ENCODE results near the gene MTO1. TPM values are rescaled to one million over a fixed set of nuclear protein-coding genes. Genes with fewer than 3 reads are reported as not detected.
"Not testable (repeated sequence)": the region's sequence is repeated elsewhere in the genome, so short reads cannot be mapped to it uniquely, and the experiment has no call there.

Gene MTO1
- total RNA-seq, 5 donors from 2014 or later (not counting 1 experiment from before 2014, with no cell fraction given) = 55.0 to 80.4 (median 59.3) TPM

DNA sequence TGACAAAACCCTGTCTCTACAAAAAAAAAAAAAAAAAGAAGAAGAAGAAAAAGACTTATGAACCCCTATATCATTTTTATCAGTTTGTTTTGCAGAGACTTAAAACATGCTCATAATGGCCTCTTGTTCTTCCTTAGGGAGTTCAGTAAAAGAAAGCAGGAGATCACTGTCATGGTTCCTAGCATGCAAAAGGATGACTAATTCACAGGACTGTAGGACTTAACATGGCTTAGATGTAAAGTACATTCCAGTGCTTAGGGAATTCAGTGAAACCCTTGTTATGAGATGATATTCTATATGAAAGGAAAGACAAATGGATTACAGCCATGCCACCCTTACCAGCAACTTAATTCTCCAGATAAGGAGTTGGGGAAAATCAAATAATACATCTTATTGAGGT lies 29.8 kb downstream of the MTO1 start:
- CTCF ChIA-PET = interaction anchor here in 1 of 2 donors (0.5 kb wide), 2 partner anchors 14 to 41 kb away, joined by 3 to 4 read pairs; no protein-coding TSS in a partner anchor
- Histone ChIP-seq H3K27me3 (replicated peaks in 1 of 2; ENCODE audit: control insufficient read depth in 2 of 2, extremely low read depth in 1 of 2, insufficient read depth in 2 of 2, low read length in 1 of 2) (no peaks in the 10 kb centered on the region), H3K36me3 (ENCODE audit: control insufficient read depth in 2 of 2, extremely low read depth in 1 of 2, insufficient read depth in 1 of 2, low read length in 1 of 2) (peaks cover 9 to 64% of the 10 kb centered on the region in 2 donors), H3K9me3 (no peaks in the 10 kb centered on the region), H3K4me3 (ENCODE audit: control insufficient read depth in 1 of 2, extremely low read depth in 1 of 2, low read length in 1 of 2) (no peak overlapping the region), H3K27ac (ENCODE audit: low read length) (no peak overlapping the region), H3K4me1 (ENCODE audit: control insufficient read depth in 1 of 2, extremely low read depth in 1 of 2, insufficient read depth in 2 of 2, low read length in 2 of 2) (no peaks in the 10 kb centered on the region)
- POLR2A ChIA-PET = no interaction called here
- H3K9me3 Mint-ChIP-seq = no peaks in the 10 kb centered on the region
- H3K27ac Mint-ChIP-seq = peak overlapping the region in 1 of 2 donors; percentile 22
- H3K27me3 Mint-ChIP-seq = no peaks in the 10 kb centered on the region
- H3K4me3 Mint-ChIP-seq = no peak overlapping the region
- ATAC-seq (replicated peaks in 1 of 4) = no peak
- no peak for DNase-seq
- peaks cover 48% of the 10 kb centered on the region for H3K36me3 Mint-ChIP-seq
- peaks cover 0 to 8% (median 1%) of the 10 kb centered on the region in 3 donors for H3K4me1 Mint-ChIP-seq

DNA sequence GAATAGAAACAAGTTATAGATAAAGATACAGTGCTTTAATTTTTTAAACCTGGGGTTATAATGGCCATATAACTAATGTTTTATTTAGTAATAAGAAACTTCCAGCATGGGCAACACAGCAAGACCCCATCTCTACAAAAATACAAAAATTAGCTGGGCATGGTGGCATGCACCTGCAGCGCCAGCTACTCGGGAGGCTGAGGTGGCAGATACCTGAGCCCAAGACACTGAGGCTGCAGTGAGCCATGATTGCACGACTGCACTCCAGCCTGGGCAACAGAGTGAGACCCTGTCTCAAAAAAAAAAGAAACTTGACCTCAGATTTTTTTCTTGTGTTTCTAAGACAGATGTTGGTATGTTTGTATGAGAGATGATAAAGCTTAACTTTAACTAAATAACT lies 36.4 kb downstream of the MTO1 start:
- no peak overlapping the region for H3K4me3 Mint-ChIP-seq
- Histone ChIP-seq H3K4me1 (ENCODE audit: control insufficient read depth in 1 of 2, extremely low read depth in 1 of 2, insufficient read depth in 2 of 2, low read length in 2 of 2) (no peaks in the 10 kb centered on the region), H3K4me3 (ENCODE audit: control insufficient read depth in 1 of 2, extremely low read depth in 1 of 2, low read length in 1 of 2) (no peak overlapping the region), H3K27ac (ENCODE audit: low read length) (no peak overlapping the region), H3K36me3 (ENCODE audit: control insufficient read depth in 2 of 2, extremely low read depth in 1 of 2, insufficient read depth in 1 of 2, low read length in 1 of 2) (peaks cover 0 to 60% of the 10 kb centered on the region in 2 donors), H3K27me3 (replicated peaks in 1 of 2; ENCODE audit: control insufficient read depth in 2 of 2, extremely low read depth in 1 of 2, insufficient read depth in 2 of 2, low read length in 1 of 2) (no peaks in the 10 kb centered on the region), H3K9me3 (no peaks in the 10 kb centered on the region)
- no peak for ATAC-seq (replicated peaks in 1 of 4)
- WGBS (ENCODE audit: insufficient coverage) = 90% methylated on average over 2 of the region's 3 CpGs
- H3K27me3 Mint-ChIP-seq = no peaks in the 10 kb centered on the region
- ChIA-PET CTCF (no interaction called here), POLR2A (interaction anchor here in 1 of 2 donors (0.7 kb wide), 1 partner anchor 161 kb away, joined by 3 read pairs; no protein-coding TSS in a partner anchor)
- peaks cover 18% of the 10 kb centered on the region for H3K36me3 Mint-ChIP-seq
- H3K27ac Mint-ChIP-seq = no peak overlapping the region
- no peaks in the 10 kb centered on the region for H3K4me1 Mint-ChIP-seq
- H3K9me3 Mint-ChIP-seq = no peaks in the 10 kb centered on the region
- DNase-seq = no peak

DNA sequence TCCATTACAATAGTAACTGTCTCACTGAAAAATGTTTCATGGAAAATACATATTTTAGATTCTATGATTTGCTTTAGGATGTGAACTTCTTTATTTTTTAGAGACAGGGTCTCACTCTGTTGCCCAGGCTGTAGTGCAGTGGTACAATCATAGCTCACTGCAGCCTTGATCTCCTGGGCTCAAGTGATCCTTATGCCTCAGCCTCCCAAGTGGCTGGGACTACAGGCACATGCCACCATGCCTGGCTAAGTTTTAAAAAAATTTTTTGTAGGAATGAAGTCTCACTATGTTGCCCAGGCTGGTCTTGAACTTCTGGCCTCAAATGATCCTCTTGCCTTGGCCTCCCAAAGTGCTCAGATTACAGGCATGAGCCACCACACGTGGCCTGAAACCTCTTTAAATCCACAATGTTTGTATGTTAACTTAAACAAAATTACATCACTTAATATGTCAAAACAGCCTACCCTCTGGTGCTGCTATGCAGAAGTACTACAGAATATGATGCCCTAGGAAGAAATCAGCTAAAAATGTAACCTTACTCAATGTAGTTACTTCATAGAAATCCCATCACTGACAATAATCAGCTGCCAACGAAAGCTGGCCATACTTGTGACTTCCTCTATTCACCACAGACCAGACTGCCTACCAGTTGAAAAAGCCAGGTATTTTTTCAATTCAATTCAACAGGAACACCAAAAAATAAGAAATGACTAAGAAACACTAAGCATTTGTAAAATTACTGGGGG lies 41.7 kb downstream of the MTO1 start:
- Histone ChIP-seq H3K4me3 (ENCODE audit: control insufficient read depth in 1 of 2, extremely low read depth in 1 of 2, low read length in 1 of 2) (no peak overlapping the region), H3K4me1 (ENCODE audit: control insufficient read depth in 1 of 2, extremely low read depth in 1 of 2, insufficient read depth in 2 of 2, low read length in 2 of 2) (no peaks in the 10 kb centered on the region), H3K27ac (ENCODE audit: low read length) (peak overlapping the region; percentile 10), H3K36me3 (ENCODE audit: control insufficient read depth in 2 of 2, extremely low read depth in 1 of 2, insufficient read depth in 1 of 2, low read length in 1 of 2) (peaks cover 0 to 46% of the 10 kb centered on the region in 2 donors), H3K27me3 (replicated peaks in 1 of 2; ENCODE audit: control insufficient read depth in 2 of 2, extremely low read depth in 1 of 2, insufficient read depth in 2 of 2, low read length in 1 of 2) (no peaks in the 10 kb centered on the region), H3K9me3 (no peaks in the 10 kb centered on the region)
- DNase-seq (no peak), ATAC-seq (replicated peaks in 1 of 4) (no peak)
- Mint-ChIP-seq H3K27me3 (no peaks in the 10 kb centered on the region), H3K9me3 (no peaks in the 10 kb centered on the region), H3K4me3 (no peak overlapping the region), H3K4me1 (no peaks in the 10 kb centered on the region), H3K36me3 (peaks cover 22% of the 10 kb centered on the region), H3K27ac (peak overlapping the region; percentile 25 to 54)
- WGBS (ENCODE audit: insufficient coverage) = 100% methylated on average over 1 of the region's 2 CpGs
- ChIA-PET POLR2A (interaction anchor here in 1 of 2 donors (0.7 kb wide), 1 partner anchor 140 kb away, joined by 3 read pairs; no protein-coding TSS in a partner anchor), CTCF (no interaction called here)

DNA sequence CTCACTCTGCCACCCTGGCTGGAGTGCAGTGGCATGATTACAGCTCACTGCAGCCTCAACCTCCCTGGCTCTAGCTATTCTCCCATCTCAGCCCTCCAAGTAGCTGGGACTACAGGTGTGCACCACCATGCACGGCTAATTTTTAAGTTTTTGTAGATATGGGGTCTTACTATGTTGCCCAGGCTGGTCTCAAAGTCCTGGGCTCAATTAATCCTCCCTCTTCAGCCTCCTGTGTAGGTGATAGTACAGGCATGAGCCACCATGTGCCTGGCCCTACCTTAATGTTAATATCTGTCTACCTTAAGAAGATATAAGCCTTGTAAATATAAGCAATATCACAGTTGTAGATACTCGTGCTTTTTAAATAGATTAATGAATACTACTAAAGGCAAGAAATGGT lies 42.6 kb downstream of the MTO1 start:
- Mint-ChIP-seq H3K36me3 (peaks cover 22% of the 10 kb centered on the region), H3K9me3 (no peaks in the 10 kb centered on the region), H3K4me1 (no peaks in the 10 kb centered on the region), H3K27ac (no peak overlapping the region), H3K27me3 (no peaks in the 10 kb centered on the region), H3K4me3 (no peak overlapping the region)
- no peaks in the 10 kb centered on the region for H3K27me3 ChIP-seq (replicated peaks in 1 of 2; ENCODE audit: control insufficient read depth in 2 of 2, extremely low read depth in 1 of 2, insufficient read depth in 2 of 2, low read length in 1 of 2)
- H3K4me1 ChIP-seq (ENCODE audit: control insufficient read depth in 1 of 2, extremely low read depth in 1 of 2, insufficient read depth in 2 of 2, low read length in 2 of 2) = no peaks in the 10 kb centered on the region
- DNase-seq (no peak), ATAC-seq (replicated peaks in 1 of 4) (peak in 1 of 4 experiments; percentile 3)
- ChIA-PET POLR2A (interaction anchor here in 1 of 2 donors (0.6 kb wide), 1 partner anchor 40 kb away, joined by 6 read pairs; no protein-coding TSS in a partner anchor), CTCF (no interaction called here)
- peaks cover 0 to 41% of the 10 kb centered on the region in 2 donors for H3K36me3 ChIP-seq (ENCODE audit: control insufficient read depth in 2 of 2, extremely low read depth in 1 of 2, insufficient read depth in 1 of 2, low read length in 1 of 2)
- no peak overlapping the region for H3K27ac ChIP-seq (ENCODE audit: low read length)
- WGBS (ENCODE audit: insufficient coverage) = no CpG with 5 or more reads among the region's 2 CpGs
- no peaks in the 10 kb centered on the region for H3K9me3 ChIP-seq
- H3K4me3 ChIP-seq (ENCODE audit: control insufficient read depth in 1 of 2, extremely low read depth in 1 of 2, low read length in 1 of 2) = no peak overlapping the region

DNA sequence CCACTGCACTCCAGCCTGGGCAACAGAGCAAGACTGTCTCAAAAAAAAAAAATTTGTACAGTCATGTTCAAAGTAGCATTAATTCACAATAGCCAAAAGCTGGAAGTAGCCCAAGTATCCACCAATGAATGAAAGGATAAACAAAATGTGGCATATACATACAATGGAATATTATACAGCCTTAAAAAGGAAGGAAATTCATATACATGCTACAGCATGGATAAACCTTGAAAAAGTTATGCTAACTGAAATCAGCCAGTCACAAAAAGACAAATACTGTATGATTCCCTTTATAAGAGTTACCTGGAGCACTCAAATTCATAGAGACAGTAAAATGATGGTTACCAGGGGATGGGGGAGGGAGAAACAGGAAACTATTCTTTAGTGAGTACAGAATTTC lies 43.6 kb downstream of the MTO1 start:
- no peaks in the 10 kb centered on the region for H3K27me3 Mint-ChIP-seq
- ATAC-seq (replicated peaks in 1 of 4) = no peak
- CTCF ChIA-PET = interaction anchor here in 1 of 2 donors (0.7 kb wide), 1 partner anchor 128 kb away, joined by 4 read pairs; no protein-coding TSS in a partner anchor
- DNase-seq = no peak
- POLR2A ChIA-PET = interaction anchor here in 1 of 2 donors (0.6 to 1.0 kb wide), 3 partner anchors 9 to 147 kb away, joined by 3 to 5 read pairs (median 3); no protein-coding TSS in a partner anchor
- H3K4me3 Mint-ChIP-seq = no peak overlapping the region
- Histone ChIP-seq H3K36me3 (ENCODE audit: control insufficient read depth in 2 of 2, extremely low read depth in 1 of 2, insufficient read depth in 1 of 2, low read length in 1 of 2) (peaks cover 0 to 31% of the 10 kb centered on the region in 2 donors), H3K4me1 (ENCODE audit: control insufficient read depth in 1 of 2, extremely low read depth in 1 of 2, insufficient read depth in 2 of 2, low read length in 2 of 2) (no peaks in the 10 kb centered on the region), H3K27me3 (replicated peaks in 1 of 2; ENCODE audit: control insufficient read depth in 2 of 2, extremely low read depth in 1 of 2, insufficient read depth in 2 of 2, low read length in 1 of 2) (no peaks in the 10 kb centered on the region), H3K4me3 (ENCODE audit: control insufficient read depth in 1 of 2, extremely low read depth in 1 of 2, low read length in 1 of 2) (no peak overlapping the region), H3K27ac (ENCODE audit: low read length) (no peak overlapping the region), H3K9me3 (no peaks in the 10 kb centered on the region)
- no peaks in the 10 kb centered on the region for H3K4me1 Mint-ChIP-seq
- H3K27ac Mint-ChIP-seq = no peak overlapping the region
- peaks cover 22% of the 10 kb centered on the region for H3K36me3 Mint-ChIP-seq
- H3K9me3 Mint-ChIP-seq = no peaks in the 10 kb centered on the region

DNA sequence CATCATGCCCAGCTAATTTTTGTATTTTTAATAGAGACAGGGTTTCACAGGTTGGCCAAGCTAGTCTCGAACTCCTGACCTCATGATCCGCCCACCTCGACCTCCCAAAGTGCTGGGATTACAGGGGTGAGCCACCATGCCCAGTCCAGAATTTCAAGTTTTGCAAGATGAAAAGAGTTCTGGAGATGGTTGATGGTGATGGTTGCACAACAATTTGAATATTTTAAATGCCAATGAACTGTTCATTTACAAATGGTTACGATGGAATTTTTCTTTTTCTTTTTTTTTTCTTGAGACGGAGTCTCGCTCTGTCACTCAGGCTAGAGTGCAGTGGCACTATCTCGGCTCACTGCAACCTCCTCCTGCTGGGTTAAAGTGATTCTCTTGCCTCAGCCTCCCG lies 44.2 kb downstream of the MTO1 start:
- CTCF ChIA-PET; ATAC-seq (replicated peaks in 1 of 4); DNase-seq; H3K27me3 ChIP-seq (replicated peaks in 1 of 2; ENCODE audit: control insufficient read depth in 2 of 2, extremely low read depth in 1 of 2, insufficient read depth in 2 of 2, low read length in 1 of 2); H3K4me1 Mint-ChIP-seq; H3K9me3 ChIP-seq; H3K4me3 Mint-ChIP-seq; H3K27ac ChIP-seq (ENCODE audit: low read length); H3K4me1 ChIP-seq (ENCODE audit: control insufficient read depth in 1 of 2, extremely low read depth in 1 of 2, insufficient read depth in 2 of 2, low read length in 2 of 2); H3K9me3 Mint-ChIP-seq; H3K4me3 ChIP-seq (ENCODE audit: control insufficient read depth in 1 of 2, extremely low read depth in 1 of 2, low read length in 1 of 2); H3K27me3 Mint-ChIP-seq; H3K27ac Mint-ChIP-seq: not testable (repeated sequence)
- POLR2A ChIA-PET = interaction anchor here in 1 of 2 donors (1.0 kb wide), 1 partner anchor 8 kb away, joined by 5 read pairs; no protein-coding TSS in a partner anchor
- H3K36me3 Mint-ChIP-seq = peaks cover 18% of the 10 kb centered on the region
- H3K36me3 ChIP-seq (ENCODE audit: control insufficient read depth in 2 of 2, extremely low read depth in 1 of 2, insufficient read depth in 1 of 2, low read length in 1 of 2) = peaks cover 0 to 27% of the 10 kb centered on the region in 2 donors
- 97% methylated on average over 5 of the region's 8 CpGs for WGBS (ENCODE audit: insufficient coverage)
